Keratinocyte (primary cell): ENCODE data around the gene SLC9A4. TPM values are rescaled to one million over a fixed set of nuclear protein-coding genes. Genes with fewer than 3 reads are reported as not detected.

Experiments used
- DNase-seq: peaks from one replicate; pipeline ENCODE4 v3.0.0-alpha.2; 2011; ENCODE audit warnings: low read depth, missing footprints, low spot score
- FAIRE-seq: peaks from 2 replicates; lab custom pipeline; 2011; peaks lifted over from hg19 to GRCh38; lab: Jason Lieb, UNC
- H2AFZ ChIP-seq: 2 replicates; pipeline ENCODE4 v1.6.0; 2012; ENCODE audit warnings: low read length, control low read depth, inconsistent platforms; ENCODE audit not compliant: control insufficient read depth
- H3K27ac ChIP-seq: 2 replicates; pipeline ENCODE4 v1.5.1; 2011; ENCODE audit warnings: low read length; ENCODE audit not compliant: control insufficient read depth, insufficient read depth
- H3K27me3 ChIP-seq: 3 replicates; pipeline ENCODE4 v1.6.0; 2011; ENCODE audit warnings: low read length; ENCODE audit not compliant: control insufficient read depth, insufficient read depth; ENCODE audit errors: extremely low read depth
- H3K36me3 ChIP-seq, 2 experiments: 2 replicates in 1 of 2; 3 replicates in 1 of 2; pipeline ENCODE4 v1.5.1; 2011; ENCODE audit warnings: low read length in 2 of 2, mild to moderate bottlenecking in 1 of 2; ENCODE audit not compliant: control insufficient read depth in 2 of 2, insufficient read depth in 2 of 2; ENCODE audit errors: extremely low read depth in 1 of 2
- H3K4me1 ChIP-seq: 3 replicates; pipeline ENCODE4 v1.5.1; 2011; ENCODE audit warnings: low read length; ENCODE audit not compliant: control insufficient read depth, insufficient read depth; ENCODE audit errors: extremely low read depth
- H3K4me2 ChIP-seq: 3 replicates; pipeline ENCODE4 v1.6.0; 2011; ENCODE audit warnings: low read depth, low read length; ENCODE audit not compliant: control insufficient read depth, insufficient read depth; ENCODE audit errors: extremely low read depth
- H3K4me3 ChIP-seq, 3 experiments: fragments of 200-600 bp in 1 of 3; sonication (generic) in 1 of 3; 2 replicates in 2 of 3; 3 replicates in 1 of 3; pipeline ENCODE4 v1.5.1; 2011 to 2016; ENCODE audit warnings: low read length in 3 of 3, mild to moderate bottlenecking in 3 of 3, control low read depth in 2 of 3, inconsistent platforms in 1 of 3, low read depth in 1 of 3, mixed read lengths in 1 of 3, mixed run types in 1 of 3, moderate library complexity in 1 of 3; ENCODE audit not compliant: control insufficient read depth in 2 of 3, insufficient read depth in 2 of 3; ENCODE audit errors: extremely low read depth in 1 of 3
- H3K79me2 ChIP-seq: 2 replicates; pipeline ENCODE4 v1.6.0; 2012; ENCODE audit warnings: low read length; ENCODE audit not compliant: control insufficient read depth, insufficient read depth
- H3K9ac ChIP-seq: 3 replicates; pipeline ENCODE4 v1.6.0; 2011; ENCODE audit warnings: low read length; ENCODE audit not compliant: control insufficient read depth, insufficient read depth; ENCODE audit errors: extremely low read depth
- H3K9me1 ChIP-seq: 3 replicates; pipeline ENCODE4 v1.6.0; 2011; ENCODE audit warnings: low read length; ENCODE audit not compliant: control insufficient read depth, insufficient read depth; ENCODE audit errors: extremely low read depth
- H3K9me3 ChIP-seq: 2 replicates; pipeline ENCODE4 v1.5.1; 2012; ENCODE audit warnings: low read depth, low read length; ENCODE audit not compliant: control insufficient read depth
- H4K20me1 ChIP-seq: 3 replicates; pipeline ENCODE4 v1.6.0; 2011; ENCODE audit warnings: low read length; ENCODE audit not compliant: control insufficient read depth, insufficient read depth; ENCODE audit errors: extremely low read depth
- EZH2 ChIP-seq: IDR thresholded peaks from one replicate; pipeline ENCODE4 v1.6.1; 2012; ENCODE audit warnings: inconsistent platforms, mild to moderate bottlenecking, low read length, moderate library complexity
- dilution Hi-C: fragments of 300-500 bp; cut with MboI; formaldehyde crosslinking; loops from one replicate; pipeline ENCODE4 v1.7.0; 2020; ENCODE audit warnings: low sequenced_read_pairs; ENCODE audit not compliant: extremely low pct_ligation_motif_present
- polyA plus RNA-seq, 5 experiments: library from polyadenylated mRNA; depleted of rRNA in 3 of 5; stranded (reverse) in 3 of 5; stranded (forward) in 1 of 5; unstranded in 1 of 5; fragments of >200 nt; gene quantifications; 1 replicate in 1 of 5; 2 replicates in 3 of 5; 3 replicates in 1 of 5; pipeline versions ENCODE4 v1.2.1 to v1.2.3, GENCODE V29; 2011 to 2012; ENCODE audit warnings: missing spikeins in 2 of 5, low read depth in 1 of 5, low replicate concordance in 1 of 5
- TF ChIP-seq, protein P1 (sequence below), 3 experiments: IDR thresholded peaks in 1 of 3; conservative IDR thresholded peaks in 1 of 3; optimal IDR thresholded peaks in 1 of 3; 2 replicates in 2 of 3; 3 replicates in 1 of 3; pipeline versions ENCODE3 to v1.5.1; 2011; ENCODE audit warnings: low read length in 3 of 3, mild to moderate bottlenecking in 3 of 3, moderate library complexity in 2 of 3, control low read depth in 1 of 3, inconsistent platforms in 1 of 3; ENCODE audit not compliant: insufficient read depth in 2 of 3; ENCODE audit errors: extremely low read depth in 1 of 3

The SLC9A4 gene
- polyA plus RNA-seq, 1 donor (not counting 4 experiments of a cell fraction or from before 2014, with no cell fraction given): not detected

DNA sequence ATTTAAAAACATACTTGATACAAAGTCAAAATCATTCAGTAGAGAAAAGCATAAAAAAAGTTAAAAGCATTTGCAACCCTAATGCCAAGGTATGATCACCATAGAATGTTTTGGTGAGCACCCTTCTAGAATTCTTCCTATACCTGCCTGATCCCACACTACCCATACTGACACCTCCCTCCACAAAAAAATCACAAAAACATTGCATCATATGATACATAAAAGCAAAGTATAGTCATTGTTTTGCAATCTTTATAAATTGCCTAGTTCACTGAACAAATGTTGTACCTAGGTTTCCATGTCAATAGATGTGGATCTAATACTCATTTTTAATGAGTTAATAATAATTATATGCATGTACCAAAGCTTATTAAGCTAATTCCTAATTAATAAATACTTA lies 54.1 kb downstream of the SLC9A4 start:
- FAIRE-seq (no peak), DNase-seq (no peak)
- H3K9me3 ChIP-seq: no peaks in the 10 kb centered on the region
- no peaks in the 10 kb centered on the region for H4K20me1 ChIP-seq
- no peak for TF ChIP-seq EZH2
- TF ChIP-seq, protein P1, sequence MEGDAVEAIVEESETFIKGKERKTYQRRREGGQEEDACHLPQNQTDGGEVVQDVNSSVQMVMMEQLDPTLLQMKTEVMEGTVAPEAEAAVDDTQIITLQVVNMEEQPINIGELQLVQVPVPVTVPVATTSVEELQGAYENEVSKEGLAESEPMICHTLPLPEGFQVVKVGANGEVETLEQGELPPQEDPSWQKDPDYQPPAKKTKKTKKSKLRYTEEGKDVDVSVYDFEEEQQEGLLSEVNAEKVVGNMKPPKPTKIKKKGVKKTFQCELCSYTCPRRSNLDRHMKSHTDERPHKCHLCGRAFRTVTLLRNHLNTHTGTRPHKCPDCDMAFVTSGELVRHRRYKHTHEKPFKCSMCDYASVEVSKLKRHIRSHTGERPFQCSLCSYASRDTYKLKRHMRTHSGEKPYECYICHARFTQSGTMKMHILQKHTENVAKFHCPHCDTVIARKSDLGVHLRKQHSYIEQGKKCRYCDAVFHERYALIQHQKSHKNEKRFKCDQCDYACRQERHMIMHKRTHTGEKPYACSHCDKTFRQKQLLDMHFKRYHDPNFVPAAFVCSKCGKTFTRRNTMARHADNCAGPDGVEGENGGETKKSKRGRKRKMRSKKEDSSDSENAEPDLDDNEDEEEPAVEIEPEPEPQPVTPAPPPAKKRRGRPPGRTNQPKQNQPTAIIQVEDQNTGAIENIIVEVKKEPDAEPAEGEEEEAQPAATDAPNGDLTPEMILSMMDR (optimal IDR thresholded peaks at IDR 0.05 in 1 of 3, IDR thresholded peaks at IDR 0.05 in 1 of 3, conservative IDR thresholded peaks at IDR 0.05 in 1 of 3; ENCODE audit: extremely low read depth in 1 of 3, insufficient read depth in 2 of 3, low read length in 3 of 3): no peak
- no peak overlapping the region for H3K27ac ChIP-seq
- no peak overlapping the region for H3K4me3 ChIP-seq
- no peak overlapping the region for H3K9ac ChIP-seq
- dilution Hi-C loops: no loop called here
- H3K27me3 ChIP-seq: no peaks in the 10 kb centered on the region
- no peaks in the 10 kb centered on the region for H3K36me3 ChIP-seq
- H3K4me1 ChIP-seq: no peaks in the 10 kb centered on the region
- no peaks in the 10 kb centered on the region for H3K79me2 ChIP-seq
- H3K4me2 ChIP-seq: no peak overlapping the region
- no peak overlapping the region for H2AFZ ChIP-seq
- H3K9me1 ChIP-seq: no peaks in the 10 kb centered on the region

DNA sequence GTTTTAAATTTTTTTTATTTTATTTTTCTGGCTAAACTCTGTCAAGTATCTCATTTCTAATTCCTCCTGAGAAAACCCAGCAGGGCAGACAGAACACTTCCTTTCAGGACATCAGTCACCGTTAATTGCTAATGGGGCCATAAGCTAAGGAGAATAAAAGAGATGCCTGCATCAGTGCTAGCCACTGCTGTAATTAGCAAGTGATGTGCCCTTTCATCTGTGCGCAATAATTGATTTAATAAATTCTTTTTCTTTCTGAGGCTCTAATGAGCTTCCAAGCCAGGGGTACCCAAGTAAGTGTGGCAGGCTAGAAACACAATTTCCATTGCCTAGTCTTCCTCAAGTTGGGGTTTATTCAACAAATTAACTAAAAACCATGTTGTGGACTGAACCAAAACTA lies 65.5 kb downstream of the SLC9A4 start:
- Histone ChIP-seq H3K4me3 (no peak overlapping the region), H3K4me2 (no peak overlapping the region), H3K9me3 (no peaks in the 10 kb centered on the region), H3K36me3 (no peaks in the 10 kb centered on the region), H3K4me1 (no peaks in the 10 kb centered on the region), H3K27ac (no peak overlapping the region), H2AFZ (no peak overlapping the region), H3K9me1 (no peaks in the 10 kb centered on the region), H3K9ac (no peak overlapping the region), H3K27me3 (no peaks in the 10 kb centered on the region), H4K20me1 (no peaks in the 10 kb centered on the region), H3K79me2 (no peaks in the 10 kb centered on the region)
- no peak for FAIRE-seq
- dilution Hi-C loops: no loop called here
- TF ChIP-seq EZH2: no peak
- TF ChIP-seq, protein P1 (optimal IDR thresholded peaks at IDR 0.05 in 1 of 3, IDR thresholded peaks at IDR 0.05 in 1 of 3, conservative IDR thresholded peaks at IDR 0.05 in 1 of 3; ENCODE audit: extremely low read depth in 1 of 3, insufficient read depth in 2 of 3, low read length in 3 of 3): no peak
- no peak for DNase-seq
